NAMALWA (cell line): ENCODE results near the gene EXOC3L4.

ENCODE experiments used
- DNase-seq: peaks from one replicate; pipeline ENCODE4 v3.0.0-alpha.2; 2015; ENCODE audit warnings: low spot score

EXOC3L4 gene

GRCh38 chr14:103133210-103134140 is 39.0 kb downstream of the EXOC3L4 start:
- peak; percentile 21 for DNase-seq

GRCh38 chr14:103134405-103134804 is 39.9 kb downstream of the EXOC3L4 start:
- no peak for DNase-seq

GRCh38 chr14:103134919-103135318 is 40.4 kb downstream of the EXOC3L4 start:
- no peak for DNase-seq

- no peak for DNase-seq
Observed at GRCh38 chr14:103135333-103136260, 41.1 kb downstream of the EXOC3L4 start.

- DNase-seq = no peak
Observed at GRCh38 chr14:103136388-103137271, 42.1 kb downstream of the EXOC3L4 start.

- no peak for DNase-seq
Observed at GRCh38 chr14:103137689-103138300, 43.3 kb downstream of the EXOC3L4 start.

- no peak for DNase-seq
Observed at GRCh38 chr14:103138301-103139131, 44.0 kb downstream of the EXOC3L4 start.

GRCh38 chr14:103139132-103140025 is 44.9 kb downstream of the EXOC3L4 start:
- no peak for DNase-seq

GRCh38 chr14:103140316-103141109 is 46.0 kb downstream of the EXOC3L4 start:
- DNase-seq = peak; percentile 86

- peak; percentile 58 for DNase-seq
Observed at GRCh38 chr14:103141117-103141796, 46.7 kb downstream of the EXOC3L4 start.

- no peak for DNase-seq
Observed at GRCh38 chr14:103142026-103142425, 47.5 kb downstream of the EXOC3L4 start.

GRCh38 chr14:103142721-103143302 is 48.3 kb downstream of the EXOC3L4 start:
- DNase-seq = no peak

- DNase-seq = no peak
Observed at GRCh38 chr14:103143506-103143905, 49.0 kb downstream of the EXOC3L4 start.

- no peak for DNase-seq
Observed at GRCh38 chr14:103144085-103144484, 49.6 kb downstream of the EXOC3L4 start.

GRCh38 chr14:103146141-103146709 is 51.7 kb downstream of the EXOC3L4 start:
- no peak for DNase-seq

GRCh38 chr14:103149351-103150237 is 55.1 kb downstream of the EXOC3L4 start:
- DNase-seq = no peak
